GM19035 (cell line): ENCODE data around the gene SORL1.

ENCODE experiments used
- ATAC-seq: cut with Tn5 transposase; IDR thresholded peaks from one replicate; pipeline ENCODE4 v1.9.1; 2021; ENCODE audit not compliant: unreplicated experiment

SORL1 gene

DNA sequence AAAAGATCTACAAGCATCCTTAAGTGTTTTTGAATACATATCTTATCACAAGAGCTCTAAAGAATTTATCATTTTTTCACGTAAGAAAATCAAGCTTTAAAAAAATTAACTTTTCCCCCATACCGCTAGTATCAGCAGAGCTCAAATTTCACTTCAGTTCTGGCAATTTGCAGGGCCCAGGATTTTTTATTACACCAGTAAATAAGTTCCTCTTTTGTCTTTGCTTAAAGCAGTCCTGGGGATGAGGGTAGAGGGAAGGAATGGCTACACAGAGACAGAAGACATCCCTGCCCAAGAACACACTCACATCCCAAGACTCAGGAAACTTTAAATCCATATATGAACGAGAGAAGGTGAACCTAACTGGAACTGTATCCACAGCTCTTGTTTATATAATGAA is 22.6 kb upstream of the SORL1 start:
- ATAC-seq = no peak

DNA sequence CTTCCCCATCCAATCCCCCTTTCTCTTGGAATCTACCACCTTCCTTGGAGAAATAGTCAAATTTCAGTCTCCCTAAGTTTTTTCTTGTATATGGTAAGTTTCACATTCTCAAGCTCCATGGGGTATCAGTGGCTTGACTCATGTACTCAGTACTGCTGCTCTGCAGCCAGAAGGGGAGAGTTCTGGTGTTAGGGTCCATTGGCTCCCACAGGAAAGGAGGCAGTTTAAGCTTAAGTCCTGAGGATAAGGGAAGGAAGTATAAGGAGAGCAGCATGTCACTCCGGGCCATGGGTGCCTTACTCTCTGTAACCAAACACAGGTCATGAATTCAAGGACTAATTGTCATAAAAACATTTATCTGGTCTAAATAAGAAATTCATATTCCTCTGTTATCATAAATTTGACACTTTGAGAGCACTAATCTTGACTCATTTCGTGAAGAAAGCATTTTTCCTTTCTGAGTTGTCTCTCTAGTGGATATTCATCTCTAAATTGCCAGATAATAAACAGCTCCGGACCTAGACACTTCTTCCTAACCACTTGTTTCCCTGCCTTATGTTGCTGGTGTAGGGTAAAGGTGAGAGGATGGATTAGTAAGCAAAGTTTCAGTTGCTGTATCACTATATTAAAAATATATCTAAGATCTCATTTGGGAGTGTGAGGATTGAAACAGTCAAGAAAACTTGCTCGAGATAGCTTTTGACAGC is 20.1 kb upstream of the SORL1 start:
- no peak for ATAC-seq

DNA sequence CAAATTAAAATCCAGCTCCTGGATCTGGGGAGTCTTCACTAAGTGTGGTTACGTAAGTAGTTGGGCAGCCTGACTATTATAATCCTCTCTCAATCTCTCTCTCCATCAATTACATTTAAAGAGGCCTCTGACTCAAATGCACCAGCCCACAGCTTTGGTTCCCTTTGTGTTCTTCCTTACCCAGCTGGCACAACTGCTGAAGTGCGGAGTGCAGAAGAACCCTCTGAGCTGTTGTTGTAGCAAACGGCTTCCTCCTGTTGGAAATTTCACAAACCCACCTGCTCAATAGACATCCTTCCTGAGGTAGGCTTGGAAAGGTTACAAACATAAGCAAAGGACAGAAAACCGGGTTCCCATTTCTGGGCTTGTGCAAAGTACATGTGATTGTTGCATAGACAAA is 17.0 kb upstream of the SORL1 start:
- ATAC-seq = no peak

DNA sequence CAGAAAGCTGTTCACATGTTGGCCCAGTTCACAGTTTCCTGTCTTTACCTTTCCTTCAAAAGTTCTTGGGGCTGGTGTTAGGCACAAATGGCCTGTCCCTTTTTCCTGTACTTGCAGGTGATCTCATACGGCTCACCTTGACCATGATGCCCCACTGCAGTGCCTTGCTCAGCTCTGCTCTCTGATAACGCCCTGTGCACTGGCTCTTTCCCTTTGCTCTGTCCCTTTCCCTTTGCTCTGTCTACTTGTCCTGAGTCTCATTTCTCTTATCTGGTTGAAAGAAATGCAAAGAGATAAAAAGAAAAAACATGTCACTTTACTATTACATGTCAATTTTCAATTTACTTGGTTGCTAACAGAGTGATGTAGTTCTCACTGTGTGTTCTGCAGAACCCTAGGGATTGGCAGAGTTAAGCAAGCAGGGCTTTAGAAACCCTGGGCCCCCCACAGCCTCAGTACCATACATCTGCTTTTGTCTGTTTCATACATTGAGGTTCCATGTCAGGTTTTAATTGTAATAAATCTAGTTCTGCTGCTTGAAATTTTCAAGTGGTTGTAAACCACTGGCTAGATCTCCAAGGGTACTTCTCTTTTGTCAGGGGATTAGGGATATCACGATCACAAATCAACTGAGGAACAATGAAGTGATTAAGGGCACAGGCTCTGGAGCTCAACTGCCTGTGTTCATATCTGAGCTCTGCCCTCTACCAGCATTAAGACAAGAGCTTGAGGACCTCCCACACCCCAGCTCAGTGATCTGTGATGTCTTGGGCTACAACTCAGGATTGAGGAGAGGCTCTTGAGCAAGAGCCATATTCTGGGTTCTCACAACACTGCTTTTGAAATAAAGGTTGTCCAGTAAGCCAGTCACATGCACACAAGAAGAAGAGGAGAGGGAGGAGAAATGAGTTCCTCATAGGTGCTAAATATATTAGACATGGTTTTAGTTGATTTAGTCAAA is 16.3 kb upstream of the SORL1 start:
- ATAC-seq = no peak

DNA sequence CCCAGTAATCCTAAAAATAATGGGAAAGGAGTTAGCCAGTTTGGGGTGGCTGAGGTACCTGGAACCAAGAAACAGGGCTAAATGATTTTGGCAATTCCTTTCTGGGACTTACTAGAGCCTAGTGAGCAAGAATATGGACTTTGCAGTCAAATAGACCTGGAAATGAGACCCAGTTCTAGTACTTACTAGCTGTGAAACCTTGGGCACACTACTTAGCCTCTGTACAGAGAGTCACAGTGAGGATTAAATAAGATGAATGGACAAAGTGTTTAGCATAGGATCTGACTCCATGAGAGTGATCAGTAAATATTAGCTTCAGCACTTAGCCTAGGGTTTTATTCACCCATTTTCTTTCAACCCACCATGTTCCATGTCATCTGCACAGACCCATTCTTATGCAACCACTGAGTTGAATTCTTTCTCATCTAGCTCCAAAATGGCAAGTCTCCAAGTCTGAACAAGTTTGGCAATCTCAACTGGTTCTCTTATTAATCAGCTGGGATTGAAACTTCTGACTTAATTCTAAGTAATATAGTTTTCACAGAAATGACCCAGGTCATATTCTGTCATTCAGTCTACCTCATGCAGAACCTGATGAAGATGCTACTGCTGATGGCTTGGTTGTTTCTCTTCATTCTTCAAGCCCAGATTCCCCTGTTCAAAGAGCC is 15.0 kb upstream of the SORL1 start:
- no peak for ATAC-seq

DNA sequence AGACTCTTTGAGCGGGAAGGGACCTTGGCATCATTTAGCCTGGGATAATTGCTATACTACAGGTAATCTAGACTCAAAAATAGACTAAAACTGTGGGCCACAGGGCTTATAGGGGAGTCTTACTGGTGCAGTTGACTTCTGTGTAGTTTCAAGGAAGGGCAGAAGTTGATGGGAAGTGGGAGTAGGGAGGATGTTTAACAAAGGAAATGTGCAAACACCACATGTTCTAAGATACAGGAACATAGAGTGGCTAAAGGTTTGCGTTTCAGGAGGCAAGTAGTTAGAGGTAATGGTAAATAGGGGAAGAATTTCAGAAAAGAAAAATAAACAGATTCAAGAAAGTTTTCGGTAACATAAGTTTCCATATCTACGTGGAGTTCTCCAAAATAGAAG is 14.4 kb upstream of the SORL1 start:
- no peak for ATAC-seq

DNA sequence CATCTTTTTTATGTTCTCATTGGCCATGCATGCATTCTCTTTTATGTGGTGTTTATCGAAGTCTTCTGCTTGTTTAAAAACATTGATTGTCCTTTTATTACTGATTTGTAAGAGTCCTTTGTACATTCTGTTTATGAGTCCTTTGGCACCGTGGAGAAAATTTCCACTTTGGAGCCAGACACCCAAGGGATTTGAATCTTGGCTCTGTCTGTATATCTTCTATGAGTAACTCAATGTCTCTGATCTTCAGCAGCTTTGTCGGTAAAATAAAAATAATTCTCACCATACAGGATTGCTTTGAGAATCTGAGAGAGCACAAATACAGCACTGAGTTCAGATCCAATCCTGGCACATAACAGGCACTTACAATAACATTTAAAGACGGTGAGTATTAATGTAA is 12.8 kb upstream of the SORL1 start:
- no peak for ATAC-seq

DNA sequence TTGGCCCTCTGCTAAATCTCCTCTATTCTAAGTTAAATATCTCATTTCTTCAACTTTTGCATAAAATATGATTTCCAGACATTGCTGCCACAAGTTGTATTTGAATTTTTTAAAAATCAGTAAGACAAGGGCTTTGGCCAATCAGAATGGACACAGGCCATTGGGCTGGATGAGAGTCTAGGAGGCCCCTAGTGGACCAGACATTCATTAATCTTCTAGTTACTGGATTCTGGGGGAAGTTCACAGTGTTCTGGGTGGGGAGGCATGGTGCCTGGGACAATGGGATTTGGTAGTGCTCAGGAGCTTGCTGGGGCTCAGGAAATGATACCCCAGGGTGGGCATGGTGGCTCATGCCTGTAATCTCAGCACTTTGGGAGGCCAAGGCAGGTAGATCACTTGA is 12.4 kb upstream of the SORL1 start:
- ATAC-seq = no peak

DNA sequence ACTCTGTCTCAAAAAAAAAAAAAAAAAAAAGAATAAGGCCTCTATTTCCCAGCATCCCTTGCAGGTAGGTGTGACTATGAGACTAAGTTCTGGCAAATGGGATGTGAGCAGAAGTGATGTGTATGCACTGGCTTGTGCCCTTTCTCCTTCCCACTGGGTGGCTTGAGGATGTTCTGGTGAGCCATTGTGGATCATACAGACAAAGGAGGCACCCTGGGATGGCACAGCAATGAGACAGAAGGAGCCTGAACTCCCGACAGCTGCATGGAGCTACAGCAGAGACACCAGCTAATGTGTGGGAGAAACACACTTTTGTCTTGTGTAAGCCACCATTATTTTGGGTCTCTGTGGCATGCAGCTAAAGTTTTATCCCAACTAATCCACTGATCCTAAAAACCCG is 10.6 kb upstream of the SORL1 start:
- ATAC-seq = no peak

DNA sequence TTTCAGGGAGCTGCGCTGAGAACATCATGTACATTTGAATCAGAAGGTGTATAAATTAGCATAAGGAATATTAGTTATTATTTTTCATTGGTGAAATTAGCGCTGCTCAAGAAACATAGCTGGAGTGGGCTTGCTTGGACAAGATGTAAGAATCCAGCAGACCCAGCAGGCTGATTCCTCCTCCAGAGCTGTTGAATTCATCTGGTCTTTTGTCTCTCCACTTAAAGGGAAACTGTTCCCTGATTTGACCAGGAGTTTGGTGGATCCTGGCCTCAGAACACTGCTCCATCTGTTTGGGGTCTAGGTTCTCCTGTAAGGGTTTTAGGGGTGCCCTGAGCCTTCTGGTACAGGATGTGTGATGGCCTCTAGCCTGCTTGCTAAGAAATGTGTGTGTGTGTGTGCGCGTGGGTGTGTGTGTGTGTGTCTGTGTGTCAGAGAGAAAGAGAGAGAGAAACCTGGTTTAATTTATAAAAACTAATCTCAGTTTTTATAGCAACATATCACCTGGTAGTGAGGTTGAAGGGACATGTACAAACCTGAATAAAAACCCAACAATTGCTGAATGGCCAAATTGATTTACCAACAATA is 8.3 kb upstream of the SORL1 start:
- no peak for ATAC-seq

DNA sequence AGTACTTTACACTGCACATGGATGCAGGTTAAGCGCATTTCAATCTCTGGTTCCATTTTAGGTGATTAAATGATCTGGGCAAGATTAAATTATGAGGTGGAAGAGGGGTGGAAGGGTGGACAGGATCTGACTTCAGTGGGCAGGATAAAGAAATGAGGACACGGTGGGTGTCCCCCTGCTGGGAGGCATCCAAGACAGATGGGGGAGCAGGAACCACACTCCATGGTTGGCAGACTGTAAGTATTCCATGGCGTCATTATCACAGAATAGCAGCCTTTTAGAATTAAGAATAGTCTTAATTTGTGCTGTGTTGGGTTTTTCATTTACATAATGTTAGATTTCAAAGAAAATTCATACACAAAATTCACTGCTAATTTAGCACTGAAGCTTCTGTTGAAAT is 7.6 kb upstream of the SORL1 start:
- no peak for ATAC-seq

DNA sequence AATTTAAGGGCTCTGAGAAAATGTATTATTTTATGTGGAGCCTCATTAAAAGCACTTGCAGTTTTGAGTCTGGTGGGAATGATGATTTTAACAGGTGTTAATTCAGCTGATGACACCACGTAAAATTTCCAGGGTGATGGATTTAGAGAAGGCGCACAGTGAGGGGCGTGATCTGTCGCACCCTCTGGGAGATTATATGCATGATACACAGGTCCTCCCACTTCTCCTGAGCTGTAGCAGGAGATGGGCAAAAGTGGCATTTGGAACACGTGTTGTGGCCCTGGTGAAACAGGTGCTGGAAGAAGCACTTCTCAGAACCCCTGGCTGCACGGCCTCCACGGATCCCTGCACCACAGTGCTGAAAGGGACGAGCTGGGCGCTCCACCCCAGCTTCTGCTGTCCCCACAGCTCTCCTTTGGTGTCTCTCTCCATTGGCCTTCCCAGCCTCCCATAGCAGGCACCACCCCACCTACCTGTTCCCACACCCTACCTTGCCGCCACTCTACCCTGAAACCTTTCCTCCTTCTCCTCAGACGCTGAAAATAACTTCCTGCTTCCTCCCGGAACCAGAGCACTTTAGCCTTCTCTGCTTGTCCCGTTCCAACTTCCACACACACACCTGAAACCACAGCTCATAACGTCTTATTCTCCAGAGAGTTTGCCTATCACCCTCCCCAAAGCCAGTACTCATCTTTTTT is 6.9 kb upstream of the SORL1 start:
- ATAC-seq = no peak

DNA sequence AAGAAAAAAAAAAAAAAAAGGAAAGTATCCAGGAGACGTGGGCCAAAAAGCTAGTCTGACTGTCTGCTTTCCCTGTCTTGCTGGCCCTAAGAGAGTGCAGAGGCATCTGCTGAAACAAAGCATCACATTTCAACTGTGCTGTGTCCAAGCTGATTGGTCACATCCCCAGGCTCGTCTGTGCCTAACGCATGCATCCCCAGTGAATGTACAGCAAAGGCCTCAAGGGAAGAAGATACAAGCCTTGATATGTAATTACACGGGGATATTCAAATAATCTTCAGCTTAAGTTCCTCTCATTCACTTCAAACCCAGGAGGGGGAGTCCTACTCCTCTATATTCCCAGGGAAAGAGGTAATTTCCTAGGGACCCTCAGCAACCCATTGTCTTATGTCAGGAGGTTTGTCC is 5.4 kb upstream of the SORL1 start:
- ATAC-seq = no peak

DNA sequence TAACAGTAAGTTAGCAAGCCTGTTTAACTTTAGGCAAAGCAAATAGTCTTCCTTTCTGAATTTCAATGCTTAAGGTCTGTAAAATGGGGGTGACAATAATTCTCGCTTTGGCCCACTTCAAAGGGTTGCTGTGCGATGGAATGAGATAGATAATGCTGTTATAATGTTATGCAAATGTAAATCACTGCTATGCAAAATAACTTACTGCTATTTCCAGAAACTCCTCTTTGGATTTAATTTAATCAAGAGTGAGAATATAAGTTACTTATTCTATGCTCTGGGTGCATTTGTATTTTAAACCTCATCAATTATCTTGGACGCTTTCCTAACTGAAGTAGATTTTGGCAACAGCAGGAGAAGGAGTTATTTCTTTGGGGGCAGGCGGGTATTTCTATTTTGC is 4.1 kb upstream of the SORL1 start:
- ATAC-seq = no peak

DNA sequence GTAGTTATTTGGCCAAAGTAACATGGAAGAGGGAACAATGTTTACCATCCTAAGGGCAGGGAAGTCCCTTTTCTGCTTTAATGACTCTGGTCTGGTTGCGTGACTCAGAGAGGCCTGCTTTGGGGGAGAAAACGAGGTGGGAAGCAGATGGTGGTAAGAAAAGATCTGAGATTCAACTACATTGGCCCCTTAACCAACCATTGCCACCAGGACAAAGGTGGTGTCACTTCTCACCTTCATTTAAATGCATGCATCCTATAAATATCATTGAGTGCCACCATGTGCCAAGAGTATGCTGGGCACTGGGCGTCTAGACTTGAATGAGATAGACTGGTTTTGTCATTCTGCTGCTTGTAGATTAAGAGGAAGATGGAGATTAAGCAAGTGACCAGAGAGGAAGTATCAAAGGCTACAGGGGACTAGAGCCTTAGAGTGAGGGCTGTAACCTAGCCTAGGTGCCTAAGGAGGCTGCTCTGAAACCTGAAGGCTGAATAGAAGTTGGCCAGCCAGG is 3.6 kb upstream of the SORL1 start:
- no peak for ATAC-seq

DNA sequence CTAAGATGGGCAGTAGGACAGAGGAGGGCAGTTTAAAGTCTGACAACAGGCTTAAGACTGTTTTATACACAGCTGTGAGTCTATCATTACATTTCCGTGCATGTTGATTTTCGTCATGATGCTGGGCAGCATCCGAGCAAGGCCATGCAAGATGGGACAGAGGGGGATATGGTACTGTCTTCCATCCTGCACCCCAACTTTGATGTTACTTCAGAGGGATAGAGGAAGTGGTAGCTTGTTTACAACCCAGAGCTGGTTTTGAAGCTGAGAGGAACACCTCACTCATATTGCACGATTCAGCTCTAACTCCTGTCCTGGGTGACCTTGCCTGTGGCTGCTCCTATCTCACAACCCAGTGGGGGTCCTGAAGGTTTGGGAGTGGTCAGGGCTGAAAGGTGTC is 3.0 kb upstream of the SORL1 start:
- no peak for ATAC-seq

DNA sequence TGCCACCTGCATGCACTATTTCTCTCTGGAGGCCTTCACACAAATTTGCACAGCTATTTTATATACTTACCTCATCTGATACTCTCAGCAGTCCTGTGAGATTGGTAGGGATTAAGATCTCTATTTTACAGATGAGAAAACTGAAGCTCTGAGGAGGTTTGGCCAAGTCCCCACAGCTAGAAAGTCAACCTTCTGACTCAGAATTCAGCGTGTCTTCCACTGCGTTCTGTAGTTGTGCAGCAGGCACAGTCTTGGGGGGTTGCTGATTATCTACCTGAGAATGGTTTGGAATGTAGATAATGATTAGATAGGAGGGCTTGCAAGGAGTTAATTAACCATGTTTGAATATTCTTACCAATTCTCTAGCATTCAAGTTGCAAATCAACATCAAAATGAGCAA is 2.5 kb upstream of the SORL1 start:
- no peak for ATAC-seq

DNA sequence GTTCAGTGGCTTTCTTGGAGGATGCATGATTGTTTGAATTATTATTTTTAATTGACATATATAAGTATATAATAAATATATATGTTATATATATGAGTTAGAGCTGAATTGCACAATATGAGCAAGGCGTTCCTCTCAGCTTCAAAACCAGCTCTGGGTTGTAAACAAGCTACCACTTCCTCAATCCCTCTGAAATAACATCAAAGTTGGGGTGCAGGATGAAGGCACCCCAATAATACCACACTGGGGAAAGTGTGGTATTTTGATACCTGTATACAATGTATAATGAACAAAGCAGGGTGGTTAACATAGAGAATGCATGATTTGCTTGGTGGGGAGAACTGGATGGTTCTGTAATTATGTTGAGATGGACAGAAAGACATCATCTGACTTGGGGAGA is 1.7 kb upstream of the SORL1 start:
- ATAC-seq = no peak

DNA sequence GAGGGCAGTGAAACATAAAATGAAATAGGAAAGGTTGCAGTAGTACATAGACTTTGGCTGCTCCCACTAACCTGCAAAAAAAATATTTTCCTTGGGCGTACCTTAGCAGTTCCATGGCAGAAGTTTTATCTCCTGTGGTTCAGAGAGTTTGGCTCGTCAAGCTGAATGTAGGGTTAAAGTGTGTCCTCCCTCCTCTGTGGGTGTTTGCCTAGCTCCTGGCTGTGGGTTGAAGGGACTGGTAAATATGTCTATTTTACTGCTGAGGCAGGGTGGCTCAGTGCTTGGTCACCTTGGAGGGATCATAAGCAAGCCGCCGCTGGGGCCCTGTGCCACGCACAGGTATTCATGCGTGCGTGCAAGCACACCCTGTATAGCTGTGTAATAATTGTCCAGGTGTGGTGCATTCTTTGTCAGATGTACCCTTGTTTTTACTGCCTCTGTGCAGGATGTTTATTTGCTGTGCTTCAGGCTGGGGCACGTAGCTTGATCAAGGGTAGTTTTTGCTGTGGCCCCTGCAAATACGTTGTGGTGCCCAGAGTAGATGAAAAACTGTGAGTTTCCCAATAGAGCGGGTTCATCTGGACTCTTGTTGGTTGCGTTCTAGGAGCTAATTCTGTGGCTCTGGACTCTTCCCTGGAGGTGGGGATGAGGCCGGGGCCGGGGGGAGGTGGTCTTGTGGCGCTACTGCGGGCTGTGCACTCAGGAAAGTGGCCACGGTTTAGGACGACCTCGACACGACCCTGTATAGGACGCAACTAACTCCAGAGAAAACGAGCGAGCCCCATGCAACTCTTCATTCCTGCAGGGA is 732 bp upstream of the SORL1 start:
- no peak for ATAC-seq

DNA sequence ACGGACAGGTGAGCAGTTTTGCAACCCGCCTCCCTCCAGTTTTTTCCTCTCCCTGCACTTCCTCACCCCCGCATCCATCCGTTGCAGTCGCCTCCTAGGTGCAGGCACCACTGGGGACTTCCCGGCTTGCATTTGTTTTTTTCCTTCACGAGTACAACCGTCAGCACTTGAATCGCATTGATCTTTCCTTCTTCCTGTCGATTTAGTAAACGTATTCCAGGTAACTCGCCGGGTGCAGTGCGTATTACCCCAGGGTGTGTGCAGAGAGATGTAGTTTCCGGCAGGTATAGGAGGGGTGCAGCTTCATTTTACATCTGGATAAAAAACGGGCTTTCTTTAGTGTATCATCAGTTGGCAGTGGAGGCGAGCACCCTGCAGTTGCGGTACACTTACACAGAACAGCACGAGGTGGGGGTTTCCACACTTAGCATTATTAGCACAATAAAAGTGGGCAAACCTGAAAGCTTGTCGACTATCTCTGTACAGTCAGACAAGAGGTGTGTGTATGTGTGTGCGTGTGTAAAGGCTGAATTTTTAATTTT is 566 bp downstream of the SORL1 start, which contains the start of gene SORL1-AS1:
SORL1-AS1 (minus strand) TSS at position 359 of the 542 bp plus-strand sequence.
- ATAC-seq = peak; percentile 26
